ENCODE measurements around the gene ONECUT3.

The ONECUT3 gene

GRCh38 chr19:1816530-1817298 is 63.4 kb downstream of the ONECUT3 start:
- Histone ChIP-seq H3K4me1 (ENCODE audit: control insufficient read depth, insufficient read depth, low read length) (no peaks in the 10 kb centered on the region), H3K9ac (ENCODE audit: low read depth, low read length) (no peak overlapping the region), H3K9me3 (ENCODE audit: control insufficient read depth, insufficient read depth, low read length) (no peaks in the 10 kb centered on the region), H3K27me3 (ENCODE audit: control insufficient read depth, insufficient read depth, low read length) (no peaks in the 10 kb centered on the region), H3K4me3 (ENCODE audit: low read depth, low read length) (no peak overlapping the region), H3K36me3 (ENCODE audit: control insufficient read depth, insufficient read depth, low read length) (peaks cover 47% of the 10 kb centered on the region)

DNA sequence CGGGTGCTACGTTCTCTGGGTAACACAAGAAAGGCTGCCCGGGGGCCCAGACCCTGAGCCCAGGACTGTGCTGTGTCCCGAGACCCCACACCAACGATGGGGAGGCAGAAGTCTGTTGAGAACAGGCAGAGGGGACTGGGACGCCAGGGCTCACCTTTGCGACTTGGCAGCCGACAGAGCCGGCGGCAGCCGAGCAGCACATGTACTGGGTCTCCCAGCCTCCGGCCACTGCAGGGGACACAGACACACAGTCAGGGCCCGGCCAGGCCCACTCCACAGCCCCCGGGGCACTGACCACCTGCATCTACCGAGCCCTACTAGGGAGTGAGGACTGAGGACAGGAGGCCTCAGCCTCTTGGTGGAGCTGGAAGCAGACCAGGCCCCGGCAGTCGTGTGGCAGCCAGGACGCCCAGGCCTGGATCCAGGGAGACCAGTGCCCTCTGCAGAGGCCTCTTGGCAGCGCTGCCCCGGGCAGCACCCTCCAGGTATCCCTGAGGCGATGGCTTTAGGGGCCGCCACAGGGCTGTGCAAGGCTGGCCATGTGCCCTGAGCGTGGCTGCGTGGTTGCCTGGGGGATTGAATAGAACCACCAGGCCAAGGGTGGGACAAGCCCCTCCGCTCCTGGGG is 64.4 kb downstream of the ONECUT3 start:
- Histone ChIP-seq H3K4me3 (ENCODE audit: low read depth, low read length) (no peak overlapping the region), H3K9me3 (ENCODE audit: control insufficient read depth, insufficient read depth, low read length) (no peaks in the 10 kb centered on the region), H3K27me3 (ENCODE audit: control insufficient read depth, insufficient read depth, low read length) (no peaks in the 10 kb centered on the region), H3K36me3 (ENCODE audit: control insufficient read depth, insufficient read depth, low read length) (peaks cover 52% of the 10 kb centered on the region), H3K4me1 (ENCODE audit: control insufficient read depth, insufficient read depth, low read length) (no peaks in the 10 kb centered on the region), H3K9ac (ENCODE audit: low read depth, low read length) (no peak overlapping the region)

- Histone ChIP-seq H3K27me3 (ENCODE audit: control insufficient read depth, insufficient read depth, low read length) (no peaks in the 10 kb centered on the region), H3K4me1 (ENCODE audit: control insufficient read depth, insufficient read depth, low read length) (no peaks in the 10 kb centered on the region), H3K36me3 (ENCODE audit: control insufficient read depth, insufficient read depth, low read length) (peaks cover 58% of the 10 kb centered on the region), H3K4me3 (ENCODE audit: low read depth, low read length) (no peak overlapping the region), H3K9me3 (ENCODE audit: control insufficient read depth, insufficient read depth, low read length) (no peaks in the 10 kb centered on the region), H3K9ac (ENCODE audit: low read depth, low read length) (no peak overlapping the region)
These were observed 65.4 kb downstream of the ONECUT3 start for GRCh38 chr19:1818549-1819195.

DNA sequence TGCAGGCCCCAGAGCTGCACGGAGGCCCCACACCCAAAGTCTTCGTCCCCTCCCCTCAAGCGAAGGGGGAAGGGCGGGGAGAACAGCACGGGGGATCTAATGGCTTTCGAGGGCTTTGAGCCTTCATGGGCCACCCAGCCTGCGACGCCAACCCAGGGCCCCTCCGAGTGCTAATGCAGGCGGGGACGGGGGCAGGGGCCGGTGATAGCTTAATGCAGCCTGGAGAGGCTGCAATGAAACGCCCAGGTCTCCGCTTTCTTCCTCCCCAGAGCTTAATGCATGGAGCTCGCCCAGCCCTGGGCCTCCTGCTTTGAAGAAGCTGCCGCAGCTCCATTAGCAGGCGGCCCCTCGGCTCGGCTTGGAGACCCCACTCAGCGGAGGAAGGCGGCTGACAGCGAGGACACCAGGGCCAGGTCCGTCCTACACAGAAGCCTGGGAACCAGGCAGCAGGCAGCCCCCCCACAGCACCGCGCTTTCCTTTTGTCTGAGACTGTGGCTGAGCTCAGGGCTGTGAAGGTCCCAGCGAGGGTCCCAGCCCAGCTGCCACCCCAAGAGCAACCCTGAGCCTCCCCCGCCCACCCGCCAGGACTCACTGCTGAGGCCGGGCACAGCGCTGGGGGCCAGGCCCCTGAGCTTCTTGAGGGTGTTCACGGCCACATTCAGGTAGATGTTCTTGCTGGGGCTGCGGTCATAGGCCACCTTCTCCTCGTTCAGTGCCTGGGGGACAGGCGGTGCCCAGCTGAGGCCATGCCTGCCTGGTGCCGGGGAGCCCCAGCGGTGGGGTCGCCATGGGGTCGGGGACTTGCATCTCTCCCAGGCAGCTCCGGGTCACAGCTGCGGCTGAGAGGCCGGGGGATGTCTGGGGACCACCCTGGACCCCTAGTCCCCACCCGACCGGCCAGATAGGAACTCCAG is 66.3 kb downstream of the ONECUT3 start:
- Histone ChIP-seq H3K4me1 (ENCODE audit: control insufficient read depth, insufficient read depth, low read length) (no peaks in the 10 kb centered on the region), H3K4me3 (ENCODE audit: low read depth, low read length) (no peak overlapping the region), H3K27me3 (ENCODE audit: control insufficient read depth, insufficient read depth, low read length) (no peaks in the 10 kb centered on the region), H3K9ac (ENCODE audit: low read depth, low read length) (no peak overlapping the region), H3K36me3 (ENCODE audit: control insufficient read depth, insufficient read depth, low read length) (peaks cover 61% of the 10 kb centered on the region), H3K9me3 (ENCODE audit: control insufficient read depth, insufficient read depth, low read length) (no peaks in the 10 kb centered on the region)

- no peaks in the 10 kb centered on the region for H3K4me1 ChIP-seq (ENCODE audit: control insufficient read depth, insufficient read depth, low read length)
- no peaks in the 10 kb centered on the region for H3K9me3 ChIP-seq (ENCODE audit: control insufficient read depth, insufficient read depth, low read length)
- peaks cover 52% of the 10 kb centered on the region for H3K36me3 ChIP-seq (ENCODE audit: control insufficient read depth, insufficient read depth, low read length)
- no peak overlapping the region for H3K4me3 ChIP-seq (ENCODE audit: low read depth, low read length)
- no peak overlapping the region for H3K9ac ChIP-seq (ENCODE audit: low read depth, low read length)
- no peaks in the 10 kb centered on the region for H3K27me3 ChIP-seq (ENCODE audit: control insufficient read depth, insufficient read depth, low read length)
These were observed 68.9 kb downstream of the ONECUT3 start for GRCh38 chr19:1822210-1822609.

DNA sequence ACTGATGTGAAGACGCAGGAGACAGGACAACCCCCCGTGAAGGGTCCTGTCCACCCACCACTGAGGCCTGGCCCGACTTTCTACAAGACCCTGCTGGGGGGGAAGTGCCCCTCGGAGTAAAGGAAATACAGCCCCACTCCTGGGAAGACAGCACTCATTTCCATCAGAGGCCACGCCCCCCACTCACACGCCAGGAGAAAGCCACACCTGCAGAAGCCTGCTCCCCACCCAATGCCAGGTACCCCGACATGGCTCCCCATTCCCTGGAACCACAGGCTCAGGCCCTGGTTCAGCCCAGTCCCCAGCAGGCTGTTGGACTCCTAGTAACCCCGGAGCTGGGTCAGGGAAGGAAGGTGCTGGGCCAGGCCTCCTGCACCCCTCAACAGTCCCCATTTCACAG is 69.7 kb downstream of the ONECUT3 start:
- Histone ChIP-seq H3K36me3 (ENCODE audit: control insufficient read depth, insufficient read depth, low read length) (peaks cover 48% of the 10 kb centered on the region), H3K9ac (ENCODE audit: low read depth, low read length) (no peak overlapping the region), H3K4me3 (ENCODE audit: low read depth, low read length) (no peak overlapping the region), H3K27me3 (ENCODE audit: control insufficient read depth, insufficient read depth, low read length) (no peaks in the 10 kb centered on the region), H3K9me3 (ENCODE audit: control insufficient read depth, insufficient read depth, low read length) (no peaks in the 10 kb centered on the region), H3K4me1 (ENCODE audit: control insufficient read depth, insufficient read depth, low read length) (no peaks in the 10 kb centered on the region)

GRCh38 chr19:1823539-1824251 is 70.4 kb downstream of the ONECUT3 start:
- no peaks in the 10 kb centered on the region for H3K9me3 ChIP-seq (ENCODE audit: control insufficient read depth, insufficient read depth, low read length)
- H3K4me3 ChIP-seq (ENCODE audit: low read depth, low read length) = no peak overlapping the region
- no peak overlapping the region for H3K9ac ChIP-seq (ENCODE audit: low read depth, low read length)
- H3K27me3 ChIP-seq (ENCODE audit: control insufficient read depth, insufficient read depth, low read length) = no peaks in the 10 kb centered on the region
- peaks cover 45% of the 10 kb centered on the region for H3K36me3 ChIP-seq (ENCODE audit: control insufficient read depth, insufficient read depth, low read length)
- no peaks in the 10 kb centered on the region for H3K4me1 ChIP-seq (ENCODE audit: control insufficient read depth, insufficient read depth, low read length)

GRCh38 chr19:1824252-1824622 is 70.9 kb downstream of the ONECUT3 start:
- Histone ChIP-seq H3K4me1 (ENCODE audit: control insufficient read depth, insufficient read depth, low read length) (no peaks in the 10 kb centered on the region), H3K9me3 (ENCODE audit: control insufficient read depth, insufficient read depth, low read length) (no peaks in the 10 kb centered on the region), H3K36me3 (ENCODE audit: control insufficient read depth, insufficient read depth, low read length) (peaks cover 45% of the 10 kb centered on the region)

GRCh38 chr19:1825909-1826556 is 72.7 kb downstream of the ONECUT3 start:
- H3K4me3 ChIP-seq (ENCODE audit: low read depth, low read length) = peak overlapping the region; percentile 8
- H3K27me3 ChIP-seq (ENCODE audit: control insufficient read depth, insufficient read depth, low read length) = no peaks in the 10 kb centered on the region
- no peaks in the 10 kb centered on the region for H3K9me3 ChIP-seq (ENCODE audit: control insufficient read depth, insufficient read depth, low read length)
- H3K4me1 ChIP-seq (ENCODE audit: control insufficient read depth, insufficient read depth, low read length) = no peaks in the 10 kb centered on the region
- H3K9ac ChIP-seq (ENCODE audit: low read depth, low read length) = no peak overlapping the region
- peaks cover 35% of the 10 kb centered on the region for H3K36me3 ChIP-seq (ENCODE audit: control insufficient read depth, insufficient read depth, low read length)

More at GRCh38 chr19:1824252-1824622, 70.9 kb downstream of the ONECUT3 start:
- Histone ChIP-seq H3K9ac (ENCODE audit: low read depth, low read length) (no peak overlapping the region), H3K27me3 (ENCODE audit: control insufficient read depth, insufficient read depth, low read length) (no peaks in the 10 kb centered on the region), H3K4me3 (ENCODE audit: low read depth, low read length) (no peak overlapping the region)

- Histone ChIP-seq H3K27me3 (ENCODE audit: control insufficient read depth, insufficient read depth, low read length) (no peaks in the 10 kb centered on the region), H3K36me3 (ENCODE audit: control insufficient read depth, insufficient read depth, low read length) (peaks cover 32% of the 10 kb centered on the region), H3K4me3 (ENCODE audit: low read depth, low read length) (peak overlapping the region; percentile 8), H3K9ac (ENCODE audit: low read depth, low read length) (peak overlapping the region; percentile 24), H3K9me3 (ENCODE audit: control insufficient read depth, insufficient read depth, low read length) (no peaks in the 10 kb centered on the region), H3K4me1 (ENCODE audit: control insufficient read depth, insufficient read depth, low read length) (no peaks in the 10 kb centered on the region)
These were observed 73.5 kb downstream of the ONECUT3 start for GRCh38 chr19:1826557-1827521.
